Activated CD8-positive, alpha-beta memory T cell treated with anti-CD3 and anti-CD28 coated beads for 4 hours (primary cell): ENCODE measurements around the gene CFAP46.

Experiments used
- DNase-seq, 2 donors: peaks; one replicate each; pipeline ENCODE4 v3.0.0-alpha.2; 2020; ENCODE audit warnings: low read depth in 2 of 2

Gene CFAP46

DNA sequence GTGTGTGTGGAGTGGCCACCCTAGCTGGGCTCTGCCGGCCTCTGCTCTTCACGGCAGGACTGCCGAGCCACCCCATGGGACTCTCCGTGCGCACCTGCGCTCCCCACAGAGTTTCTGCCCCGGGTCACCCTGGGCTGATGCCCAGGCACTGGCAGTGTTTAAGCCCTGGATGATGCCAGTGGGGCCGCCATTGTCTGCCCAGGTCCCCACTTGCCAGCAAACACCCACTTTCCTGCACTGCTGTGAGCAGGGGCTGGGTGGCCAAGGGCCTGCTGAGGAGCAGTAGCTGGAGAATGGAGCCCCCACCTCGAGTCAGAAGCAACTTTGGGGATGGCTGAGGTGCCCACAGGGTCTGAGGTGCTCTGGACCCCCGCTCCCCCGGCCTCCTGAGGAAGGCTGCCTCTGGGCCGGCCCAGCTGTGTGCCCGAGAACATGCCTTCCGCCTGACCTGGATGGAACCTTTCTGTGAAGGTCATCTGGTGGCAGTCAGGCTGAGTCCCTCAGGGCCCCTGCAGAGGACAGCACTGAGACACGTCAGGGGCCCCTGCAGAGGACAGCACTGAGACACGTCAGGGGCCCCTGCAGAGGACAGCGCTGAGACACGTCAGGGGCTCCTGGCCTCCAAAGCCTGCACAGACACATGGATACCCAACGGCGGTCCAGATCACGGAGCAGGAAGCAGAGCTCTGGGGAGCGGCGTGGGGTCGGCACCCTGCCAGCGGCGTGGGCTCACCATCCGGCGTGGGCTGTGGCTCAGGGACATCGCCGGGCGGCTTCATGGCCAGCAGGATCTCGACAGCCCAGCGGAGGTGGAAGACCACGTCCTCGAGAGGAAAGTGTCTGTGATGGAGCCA, 62.0 kb downstream of the CFAP46 start:
- DNase-seq = no peak

DNA sequence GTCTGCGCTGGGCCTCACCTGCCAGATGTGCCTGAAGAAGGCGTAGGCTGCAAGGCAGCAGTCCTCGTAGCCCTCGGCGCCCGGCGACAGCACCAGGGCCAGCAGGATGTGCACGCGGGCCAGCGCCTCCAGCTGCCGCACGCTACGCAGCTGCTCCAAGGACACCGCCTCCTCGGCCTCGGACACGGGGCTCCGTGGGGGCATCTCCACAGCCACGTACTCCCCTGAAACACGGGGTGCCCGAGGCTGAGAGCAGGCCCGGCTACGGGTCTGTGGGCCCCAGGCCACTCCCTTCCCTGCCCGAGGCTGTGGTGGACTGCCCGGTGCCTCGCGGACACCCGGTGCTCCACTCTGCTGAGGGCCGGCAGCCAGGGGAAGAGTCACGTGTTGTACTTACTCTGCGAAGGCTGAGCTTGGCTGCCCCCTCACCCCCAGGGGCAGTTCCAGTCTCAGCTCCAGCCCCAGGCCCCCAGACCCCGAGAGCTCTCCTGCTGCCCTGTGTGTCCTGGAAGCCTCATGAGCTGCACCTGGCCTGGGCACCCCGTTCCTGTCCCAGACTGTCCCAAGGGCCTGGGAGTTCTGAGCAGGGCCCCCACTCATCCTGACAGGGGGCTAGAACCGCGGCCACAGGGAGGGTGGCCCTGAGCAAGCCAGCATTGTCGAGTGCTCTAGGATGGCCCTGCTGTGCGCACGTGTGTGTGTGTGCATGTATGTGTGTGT, 62.8 kb downstream of the CFAP46 start:
- DNase-seq = no peak

DNA sequence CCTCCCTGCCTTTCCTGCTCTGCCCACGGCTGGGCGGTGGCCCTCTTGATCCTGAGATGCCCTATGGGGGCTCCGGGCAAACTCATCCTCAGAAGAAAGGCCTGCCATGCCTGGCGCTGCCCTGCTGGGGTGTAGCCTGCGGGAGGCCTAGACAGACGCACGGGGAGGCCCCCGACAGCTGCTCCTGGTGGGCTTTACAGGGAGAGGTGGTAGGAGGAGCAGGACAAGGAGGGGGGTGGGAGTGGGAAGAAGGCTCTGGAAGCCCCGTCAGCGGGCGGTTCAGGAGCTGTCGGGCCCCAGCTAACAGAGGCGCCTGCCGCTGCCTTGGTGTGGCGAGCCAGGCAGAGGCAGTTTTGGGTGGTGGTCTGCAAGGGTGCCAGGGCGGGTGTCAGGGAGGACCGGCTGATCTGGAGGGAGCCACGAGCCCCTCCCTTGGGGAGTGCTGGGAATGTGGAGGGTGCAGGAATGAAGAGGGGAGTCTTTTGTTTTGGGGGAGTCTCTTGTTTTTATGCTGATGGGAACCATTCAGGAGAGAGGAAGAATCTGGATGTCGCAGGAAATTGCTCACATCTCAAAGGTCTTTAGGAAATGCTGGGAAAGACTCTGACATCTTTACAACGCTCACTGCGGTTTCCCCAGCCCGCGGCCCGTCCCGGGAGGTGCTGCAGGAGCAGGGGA, 63.5 kb downstream of the CFAP46 start:
- no peak for DNase-seq

DNA sequence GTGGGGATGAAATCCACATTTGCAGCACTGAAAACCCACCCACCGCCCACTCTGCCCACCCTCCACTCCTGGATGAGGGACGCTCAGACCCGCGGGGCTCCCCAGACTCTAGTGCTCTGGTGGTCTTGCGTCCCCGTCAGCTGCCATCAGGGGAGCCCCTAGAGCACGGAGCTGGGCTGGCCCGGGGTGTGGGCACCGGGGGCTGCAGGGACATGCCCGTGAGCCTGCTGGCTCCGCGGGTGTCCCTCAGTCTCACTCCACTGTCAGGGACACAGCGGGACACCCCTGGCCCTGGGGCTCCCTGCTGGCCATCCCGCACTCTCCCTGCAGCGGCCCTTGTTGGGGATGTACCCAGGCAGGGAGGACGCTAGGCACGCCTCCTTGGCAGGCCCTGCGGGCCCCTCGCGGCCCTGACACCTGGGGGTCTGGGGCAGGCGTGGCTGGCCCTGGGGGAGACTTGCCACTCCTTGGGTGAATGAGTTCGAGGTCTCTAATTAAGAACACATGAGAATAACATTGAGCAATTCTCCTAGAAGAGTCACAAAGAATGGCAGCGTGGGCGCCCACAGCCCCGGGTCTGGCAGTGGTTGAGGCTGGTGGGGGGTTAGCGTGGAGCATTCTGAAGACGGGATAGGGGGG, 64.2 kb downstream of the CFAP46 start:
- no peak for DNase-seq

DNA sequence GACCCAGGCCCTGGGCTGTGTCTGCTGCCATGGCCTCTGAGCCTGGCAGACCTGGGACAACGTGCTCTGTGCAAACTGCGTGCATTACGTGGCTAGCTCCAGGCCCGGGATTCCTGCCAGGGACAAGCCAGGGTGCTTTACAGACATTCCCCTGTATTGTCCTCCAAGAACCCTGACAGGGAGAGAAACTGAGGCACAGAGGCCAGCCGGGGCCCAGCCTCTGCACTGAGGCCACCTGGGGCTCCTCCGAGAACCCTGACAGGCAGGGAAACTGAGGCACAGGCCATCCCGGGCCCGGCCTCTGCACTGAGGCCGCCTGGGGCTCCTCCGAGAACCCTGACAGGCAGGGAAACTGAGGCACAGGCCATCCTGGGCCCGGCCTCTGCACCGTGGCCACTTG, 64.9 kb downstream of the CFAP46 start:
- no peak for DNase-seq

DNA sequence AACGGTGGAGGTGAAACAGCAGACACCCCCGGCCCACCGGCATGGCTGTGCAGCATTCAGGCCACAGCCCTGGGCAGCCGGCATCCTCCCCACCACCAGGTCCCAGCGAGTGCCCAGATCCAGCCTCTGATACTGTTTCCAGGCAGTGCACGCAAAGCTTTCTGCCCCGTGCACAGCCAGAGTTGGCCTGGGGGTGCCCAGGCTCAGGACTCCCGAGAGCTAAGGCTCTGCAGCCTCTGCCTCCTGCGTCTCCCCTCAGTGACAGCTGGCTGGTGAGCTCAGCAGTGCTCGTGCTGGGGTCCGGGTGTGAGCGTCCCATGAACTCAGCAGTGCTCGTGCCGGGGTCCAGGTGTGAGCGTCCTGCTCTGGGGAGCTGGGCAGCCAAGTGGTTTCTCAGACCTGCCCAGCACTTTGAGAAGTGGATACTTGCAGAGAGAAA, 65.4 kb downstream of the CFAP46 start:
- DNase-seq = no peak

DNA sequence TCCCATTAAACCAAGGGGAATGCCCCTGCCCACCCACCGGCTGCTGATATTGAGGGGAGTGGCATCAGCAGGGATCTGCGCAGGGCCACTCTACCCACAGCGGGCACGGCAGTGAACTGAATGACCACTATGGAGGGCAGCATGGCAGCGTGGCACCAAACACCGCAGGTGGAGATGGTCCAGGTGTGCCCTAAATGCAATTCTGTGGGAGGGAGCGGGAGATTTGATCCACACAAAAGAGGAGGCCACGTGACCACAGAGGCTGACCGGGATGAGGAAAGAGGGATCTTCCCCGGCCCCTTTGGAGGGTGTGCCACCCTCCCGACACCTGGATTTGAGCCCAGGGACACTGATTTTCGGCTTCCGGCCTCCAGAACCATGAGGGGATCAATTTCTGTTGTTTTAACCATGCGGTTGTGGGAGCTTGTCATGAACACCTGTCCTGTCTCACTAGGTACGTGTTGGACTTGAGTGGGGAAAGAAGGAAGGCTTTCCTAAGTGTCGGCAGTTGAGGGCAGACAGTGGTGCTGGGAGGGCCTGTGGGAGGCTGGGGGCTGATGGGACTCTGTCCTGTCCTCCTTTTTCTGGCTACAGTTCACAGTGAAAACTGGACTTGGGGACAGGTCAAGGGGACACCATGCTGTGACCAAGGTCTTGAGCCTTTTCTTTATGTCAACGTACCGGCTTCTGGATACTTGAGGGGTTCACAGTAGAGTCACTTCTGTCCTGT, 66.1 kb downstream of the CFAP46 start:
- DNase-seq = no peak

DNA sequence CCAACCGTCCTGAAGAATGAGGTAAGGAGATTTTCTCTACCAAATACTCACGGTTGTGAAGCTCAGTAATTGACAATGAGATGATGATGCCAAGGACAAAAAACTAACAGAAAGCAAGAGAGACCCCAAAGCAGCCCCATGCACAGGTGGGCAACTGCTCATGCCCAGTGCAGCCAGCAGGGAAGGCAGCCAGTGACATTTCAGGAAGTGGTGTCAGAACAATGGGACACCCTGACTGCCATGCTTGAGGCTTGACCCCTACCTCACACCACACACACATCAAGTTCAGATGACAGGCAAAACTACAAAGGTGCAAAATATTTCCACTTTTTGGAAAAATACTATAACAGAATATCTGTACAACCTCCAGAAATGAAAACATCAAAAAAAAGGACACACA, 66.9 kb downstream of the CFAP46 start:
- no peak for DNase-seq

DNA sequence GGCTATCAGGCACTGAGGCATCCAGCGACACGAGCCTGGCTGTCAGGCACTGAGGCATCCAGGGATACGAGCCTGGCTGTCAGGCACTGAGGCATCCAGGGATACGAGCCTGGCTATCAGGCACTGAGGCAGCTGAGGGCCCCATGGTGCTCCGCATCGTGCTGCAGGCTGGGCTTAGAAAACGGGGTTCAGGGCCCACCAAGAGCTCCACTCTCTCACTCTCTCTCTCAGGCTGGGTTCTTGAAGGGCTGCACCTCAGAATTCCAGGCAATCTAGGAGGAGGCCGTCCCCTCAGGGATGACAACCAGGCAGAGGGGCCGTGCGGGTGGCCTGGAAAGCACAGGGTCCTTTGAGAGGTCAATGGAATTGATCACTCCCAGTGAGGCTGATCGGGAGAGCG, 69.0 kb downstream of the CFAP46 start:
- DNase-seq = no peak

DNA sequence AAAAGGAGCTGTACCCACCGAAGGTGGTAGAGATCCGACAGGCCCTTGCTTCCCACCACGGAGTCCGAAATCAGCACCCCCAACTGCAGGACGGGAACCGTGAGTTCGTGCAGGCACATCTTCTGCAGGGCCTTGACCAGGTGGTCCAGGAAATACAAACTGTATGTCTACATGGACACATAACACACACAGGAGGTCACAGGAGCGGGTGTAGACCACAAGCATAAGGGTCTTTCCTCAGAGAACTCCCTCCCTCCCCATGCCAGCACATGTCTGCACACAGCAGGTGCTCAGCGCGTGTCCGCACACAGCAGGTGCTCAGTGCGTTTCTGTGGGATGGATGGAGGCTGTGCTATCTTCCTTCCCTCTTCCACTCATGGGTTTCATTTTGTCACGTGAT, 69.7 kb downstream of the CFAP46 start:
- DNase-seq = no peak

DNA sequence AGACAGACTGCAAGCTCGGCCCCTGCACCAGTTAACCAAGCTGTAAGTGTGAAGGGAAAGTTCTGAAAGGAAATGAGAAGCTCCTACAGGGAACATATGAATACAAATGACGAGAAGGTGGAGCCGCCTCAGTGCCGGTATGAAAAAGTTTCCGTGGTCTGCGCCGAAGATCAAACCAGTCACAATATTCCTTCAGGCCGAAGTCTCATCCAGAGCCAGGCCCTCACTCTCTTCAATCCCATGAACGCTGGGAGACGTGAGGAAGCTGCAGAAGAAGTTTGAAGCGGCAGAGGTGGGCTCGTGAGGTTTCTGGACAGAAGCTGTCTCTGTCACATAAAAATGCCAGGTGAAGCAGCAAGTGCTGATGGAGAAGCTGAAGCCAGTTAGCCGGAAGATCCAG, 71.9 kb downstream of the CFAP46 start:
- DNase-seq = no peak

DNA sequence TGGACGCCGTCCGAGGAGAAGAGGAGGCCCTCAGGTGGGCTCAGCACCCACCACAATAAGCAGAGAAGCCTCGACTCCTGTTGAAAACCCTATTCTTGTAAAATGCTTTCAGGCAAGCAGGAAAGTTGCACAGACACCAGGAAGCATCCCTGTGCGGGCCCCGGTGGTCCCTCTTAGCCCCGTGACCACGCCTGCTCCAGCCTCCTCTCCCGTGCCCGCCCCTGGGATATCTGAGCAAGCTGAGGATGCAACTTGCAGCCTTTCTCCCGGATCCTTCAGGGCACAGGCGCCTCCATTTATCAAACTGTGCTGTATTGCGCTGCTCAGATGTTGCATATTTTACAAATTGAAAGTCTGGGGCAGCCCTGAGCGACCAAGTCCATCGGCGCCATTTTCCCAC, 72.7 kb downstream of the CFAP46 start:
- DNase-seq = no peak

DNA sequence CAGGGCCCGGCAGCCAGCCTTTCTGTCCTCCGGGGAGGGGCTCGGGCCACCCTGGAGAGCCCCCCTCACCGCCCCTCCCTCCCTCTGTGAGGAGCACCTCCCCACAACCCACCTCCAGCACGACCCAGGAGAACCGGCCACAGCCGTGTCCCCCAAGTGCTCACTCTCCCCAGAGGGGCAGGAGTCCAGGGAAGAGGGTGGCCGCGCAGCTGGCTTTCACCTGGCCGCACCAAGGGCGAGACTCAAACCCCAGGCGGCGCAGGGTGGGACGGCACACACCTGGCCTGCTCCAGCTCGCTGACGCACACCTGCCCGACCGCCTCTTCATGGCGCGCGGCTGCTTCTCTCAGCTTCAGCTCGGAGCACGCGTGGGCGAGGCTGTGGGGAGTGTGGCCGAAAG, 73.4 kb downstream of the CFAP46 start:
- DNase-seq = no peak

DNA sequence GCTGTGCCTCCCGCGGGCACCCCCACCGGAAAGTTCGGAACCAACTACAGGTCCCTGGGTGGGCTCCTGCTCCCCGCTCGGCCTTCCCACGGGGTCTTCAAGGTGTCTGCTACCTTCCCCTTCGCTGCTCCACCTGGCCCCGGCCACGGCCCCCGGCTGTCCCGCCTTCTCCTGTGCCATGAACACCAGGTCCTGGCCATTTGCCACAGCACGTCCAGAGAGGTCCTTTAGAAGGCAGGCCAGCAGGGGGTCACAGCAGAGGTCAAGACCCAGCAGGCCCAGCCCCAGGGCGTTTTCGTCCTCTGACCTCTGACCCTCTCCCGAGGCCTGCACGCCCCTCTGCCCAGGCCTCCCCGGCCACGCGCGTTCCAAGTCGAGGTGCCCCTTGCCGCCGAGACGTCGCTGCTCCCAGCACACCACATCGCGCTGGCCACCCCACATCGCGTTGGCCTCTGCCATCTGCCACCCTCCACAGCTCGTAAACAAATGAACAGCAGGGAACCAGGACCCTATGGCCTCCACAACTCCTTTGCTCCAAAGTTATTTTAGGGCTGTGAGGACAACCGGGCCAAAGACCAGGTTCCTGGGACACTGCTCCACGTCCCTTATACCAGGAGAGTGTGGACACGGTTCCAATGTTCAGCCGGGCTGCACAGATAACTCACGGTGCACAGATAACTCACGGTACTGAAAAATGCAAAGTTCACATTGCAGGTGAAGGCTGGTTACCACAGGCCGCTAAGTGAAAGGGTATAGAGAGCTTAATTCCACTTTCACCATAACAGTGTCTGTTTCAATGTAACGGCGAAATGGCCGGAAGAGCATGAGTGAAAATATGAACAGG, 74.3 kb downstream of the CFAP46 start:
- DNase-seq = no peak

DNA sequence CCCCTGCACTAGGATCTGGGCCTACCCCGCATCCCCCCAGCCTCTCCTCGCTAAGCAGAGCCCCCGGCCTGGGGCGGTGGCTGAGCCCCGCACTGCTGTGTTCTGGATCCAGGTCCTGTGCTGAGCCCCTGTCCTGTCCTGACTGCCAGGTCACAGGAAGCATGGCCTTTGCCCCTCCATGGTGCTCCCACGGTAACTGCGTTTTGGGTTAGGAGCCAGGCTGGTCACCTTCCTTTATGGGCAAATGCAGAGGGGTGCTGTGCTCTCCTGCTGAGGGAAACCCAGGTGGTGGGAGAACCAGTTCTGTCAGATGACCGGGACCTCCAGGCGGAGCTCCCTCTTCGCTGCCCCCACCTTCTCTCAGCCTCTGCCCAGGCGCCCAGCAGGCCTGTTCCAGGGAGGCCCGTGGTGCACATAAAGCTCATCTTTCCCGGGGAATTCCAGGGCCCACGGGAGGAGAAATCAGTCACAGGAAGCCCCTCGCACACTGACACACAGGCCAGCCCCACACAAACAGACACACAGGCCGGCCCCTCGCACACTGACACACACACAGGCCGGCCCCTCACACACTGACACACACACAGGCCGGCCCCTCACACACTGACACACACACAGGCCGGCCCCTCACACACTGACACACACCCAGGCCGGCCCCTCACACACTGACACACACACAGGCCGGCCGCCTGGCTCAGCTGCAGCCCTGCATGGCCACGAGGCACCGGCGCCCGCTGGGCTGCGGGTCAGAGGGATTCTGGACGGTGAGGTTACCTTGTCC, 75.6 kb downstream of the CFAP46 start:
- no peak for DNase-seq

DNA sequence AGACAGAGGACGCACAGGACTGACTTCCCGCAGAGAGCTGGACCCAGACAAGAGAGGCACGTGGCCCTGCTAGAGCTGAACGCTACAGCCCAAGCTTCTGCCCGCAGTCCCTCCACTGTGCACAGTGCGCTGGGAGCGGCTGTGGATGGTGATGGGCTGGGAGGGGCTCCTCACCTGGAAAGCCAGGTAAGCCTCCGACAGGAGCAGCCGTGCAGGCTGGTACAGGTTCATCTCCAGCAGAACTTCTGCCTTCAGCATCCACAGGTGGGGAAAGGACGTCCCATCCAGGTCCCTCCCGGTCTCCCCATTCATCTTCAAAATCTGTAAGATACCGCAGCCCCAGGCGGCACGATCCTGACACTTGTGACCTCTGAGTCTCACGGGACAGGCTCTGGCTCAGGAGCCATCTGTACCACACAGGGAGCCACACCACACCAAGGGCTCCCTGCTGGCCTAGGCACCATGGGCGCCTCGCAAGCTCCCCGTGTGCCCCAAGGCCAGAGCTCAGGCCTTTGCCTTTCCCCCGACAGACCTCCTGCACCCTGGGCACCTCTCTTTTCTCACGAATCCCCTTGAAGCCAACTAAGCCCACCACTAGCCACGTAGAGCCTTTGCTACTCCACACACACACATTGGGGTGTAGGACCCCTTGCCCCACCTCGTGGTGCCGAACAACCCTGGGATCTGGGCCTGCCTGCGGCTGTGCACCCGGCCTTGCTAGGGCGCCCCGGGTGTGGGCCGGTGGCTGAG, 76.3 kb downstream of the CFAP46 start:
- DNase-seq = no peak

DNA sequence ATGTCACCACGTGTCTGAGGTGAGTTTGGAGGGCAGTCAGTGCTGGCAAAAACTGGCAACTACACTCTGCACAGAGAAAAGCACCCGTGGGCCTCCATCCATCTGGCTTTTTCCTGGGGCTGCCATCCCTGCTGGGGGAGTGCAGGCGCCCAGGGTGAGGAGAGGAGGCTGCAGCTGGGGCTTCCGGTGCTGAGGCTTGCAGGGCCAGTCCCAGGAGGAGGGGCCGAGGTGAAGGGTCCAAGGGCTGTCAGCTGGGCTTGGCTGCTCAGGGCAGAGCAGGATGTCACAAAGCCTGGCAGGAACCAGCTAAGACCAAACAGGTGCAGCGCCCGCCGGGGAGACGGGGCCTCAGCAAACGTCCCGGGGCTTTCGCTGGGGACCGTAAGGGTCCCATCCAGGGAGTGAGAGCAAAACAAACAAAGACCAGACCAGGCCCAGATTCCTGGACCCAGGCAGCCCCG, 77.2 kb downstream of the CFAP46 start:
- DNase-seq = no peak

DNA sequence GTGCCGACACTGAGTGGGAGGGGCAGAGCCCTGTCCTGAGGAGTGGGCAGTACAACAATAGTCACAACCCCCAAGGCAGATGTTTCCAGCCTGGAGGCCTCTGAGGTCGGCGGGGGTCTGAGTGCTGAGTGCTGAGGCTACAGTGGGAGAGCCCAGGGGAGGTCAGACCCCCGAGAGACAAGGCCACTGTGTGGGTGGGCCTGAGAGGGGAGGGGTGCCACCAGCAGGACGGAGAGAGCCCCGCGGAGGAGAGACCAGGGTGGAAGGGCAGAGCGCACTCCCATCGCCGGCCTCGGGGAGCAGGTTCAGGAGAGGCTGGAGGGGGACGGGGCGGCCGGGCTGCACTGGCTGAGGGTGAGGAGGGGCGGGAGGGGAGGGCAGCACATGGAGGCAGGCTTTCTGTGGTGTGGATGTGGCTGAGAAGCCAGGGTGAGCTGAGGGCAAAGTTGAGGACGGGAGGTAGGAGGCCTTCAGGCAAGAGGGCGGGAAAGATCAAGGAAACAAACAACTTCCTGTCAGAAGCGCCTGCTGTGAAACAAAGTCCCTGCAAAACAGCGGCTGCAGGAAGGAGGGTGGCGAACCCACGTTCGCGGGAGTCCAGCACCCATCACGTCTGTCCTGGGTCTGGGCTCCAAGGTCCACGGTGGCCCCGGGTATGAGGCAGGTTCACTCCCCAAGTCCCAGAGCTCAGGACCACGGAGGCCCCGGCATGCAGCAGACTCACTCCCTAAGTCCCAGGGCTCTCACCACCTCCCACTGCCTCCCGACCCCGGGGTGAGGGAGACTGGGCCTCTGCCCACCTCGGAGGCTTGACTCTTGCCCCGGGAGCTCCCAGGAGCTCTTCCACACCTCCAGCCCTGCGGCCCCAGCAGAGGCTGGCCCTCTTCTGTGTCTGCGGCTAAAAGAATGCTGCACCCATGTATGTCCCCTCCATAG, 79.6 kb downstream of the CFAP46 start:
- no peak for DNase-seq
